ENCODE results near the gene RHOT1. TPM values are rescaled to one million over a fixed set of nuclear protein-coding genes. Genes with fewer than 3 reads are reported as not detected.

The RHOT1 gene
- total RNA-seq, 1 donor from 2014 or later = 76.4 TPM

DNA sequence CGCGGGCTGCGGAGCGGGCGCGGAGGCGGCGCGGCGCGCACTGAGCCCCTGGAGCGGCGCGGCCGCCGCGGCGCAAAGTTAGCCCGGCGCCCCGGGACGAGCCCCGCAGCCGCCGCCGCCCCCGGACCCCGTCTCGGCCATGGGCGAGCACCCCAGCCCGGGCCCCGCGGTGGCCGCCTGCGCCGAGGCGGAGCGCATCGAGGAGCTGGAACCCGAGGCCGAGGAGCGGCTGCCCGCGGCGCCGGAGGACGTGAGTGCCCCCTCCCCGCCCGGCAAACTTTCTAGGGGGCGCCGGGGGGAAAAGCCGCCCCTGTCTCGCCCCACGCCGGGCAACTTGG is 123.7 kb downstream of the RHOT1 start:
- peaks cover 2% of the 10 kb centered on the region for H3K36me3 Mint-ChIP-seq
- no peak overlapping the region for H3K27ac Mint-ChIP-seq
- no peak overlapping the region for H3K4me3 Mint-ChIP-seq
- Histone ChIP-seq H3K9ac (no peak overlapping the region), H3K27ac (no peak overlapping the region), H3K36me3 (no peaks in the 10 kb centered on the region), H3K4me2 (peak overlapping the region; percentile 99), H3F3A (ENCODE audit: low read depth) (peaks cover 34% of the 10 kb centered on the region), H2AFZ (replicated peaks) (peak overlapping the region; percentile 89), H4K20me1 (ENCODE audit: low read depth) (peaks cover 14% of the 10 kb centered on the region), H3K4me1 (peaks cover 36% of the 10 kb centered on the region), H3K79me2 (ENCODE audit: low read depth) (peaks cover 4% of the 10 kb centered on the region), H3K4me3 (peak overlapping the region; percentile 66), H3K27me3 (peaks cover 60% of the 10 kb centered on the region), H3K9me3 (ENCODE audit: low read depth) (no peaks in the 10 kb centered on the region)
- DNase-seq (ENCODE audit: low spot score) = no peak
- peaks cover 49% of the 10 kb centered on the region for H3K27me3 Mint-ChIP-seq (ENCODE audit: insufficient read depth, low read depth)
- peaks cover 2% of the 10 kb centered on the region for H3K9me3 Mint-ChIP-seq
- H3K4me1 Mint-ChIP-seq = peaks cover 50% of the 10 kb centered on the region
- TF ChIP-seq EZH2phosphoT487 (IDR thresholded peaks at IDR 0.05) = no peak
- TF ChIP-seq, protein P1, sequence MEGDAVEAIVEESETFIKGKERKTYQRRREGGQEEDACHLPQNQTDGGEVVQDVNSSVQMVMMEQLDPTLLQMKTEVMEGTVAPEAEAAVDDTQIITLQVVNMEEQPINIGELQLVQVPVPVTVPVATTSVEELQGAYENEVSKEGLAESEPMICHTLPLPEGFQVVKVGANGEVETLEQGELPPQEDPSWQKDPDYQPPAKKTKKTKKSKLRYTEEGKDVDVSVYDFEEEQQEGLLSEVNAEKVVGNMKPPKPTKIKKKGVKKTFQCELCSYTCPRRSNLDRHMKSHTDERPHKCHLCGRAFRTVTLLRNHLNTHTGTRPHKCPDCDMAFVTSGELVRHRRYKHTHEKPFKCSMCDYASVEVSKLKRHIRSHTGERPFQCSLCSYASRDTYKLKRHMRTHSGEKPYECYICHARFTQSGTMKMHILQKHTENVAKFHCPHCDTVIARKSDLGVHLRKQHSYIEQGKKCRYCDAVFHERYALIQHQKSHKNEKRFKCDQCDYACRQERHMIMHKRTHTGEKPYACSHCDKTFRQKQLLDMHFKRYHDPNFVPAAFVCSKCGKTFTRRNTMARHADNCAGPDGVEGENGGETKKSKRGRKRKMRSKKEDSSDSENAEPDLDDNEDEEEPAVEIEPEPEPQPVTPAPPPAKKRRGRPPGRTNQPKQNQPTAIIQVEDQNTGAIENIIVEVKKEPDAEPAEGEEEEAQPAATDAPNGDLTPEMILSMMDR (IDR thresholded peaks at IDR 0.05) = no peak
- no peak for TF ChIP-seq EZH2 (IDR thresholded peaks at IDR 0.05)

DNA sequence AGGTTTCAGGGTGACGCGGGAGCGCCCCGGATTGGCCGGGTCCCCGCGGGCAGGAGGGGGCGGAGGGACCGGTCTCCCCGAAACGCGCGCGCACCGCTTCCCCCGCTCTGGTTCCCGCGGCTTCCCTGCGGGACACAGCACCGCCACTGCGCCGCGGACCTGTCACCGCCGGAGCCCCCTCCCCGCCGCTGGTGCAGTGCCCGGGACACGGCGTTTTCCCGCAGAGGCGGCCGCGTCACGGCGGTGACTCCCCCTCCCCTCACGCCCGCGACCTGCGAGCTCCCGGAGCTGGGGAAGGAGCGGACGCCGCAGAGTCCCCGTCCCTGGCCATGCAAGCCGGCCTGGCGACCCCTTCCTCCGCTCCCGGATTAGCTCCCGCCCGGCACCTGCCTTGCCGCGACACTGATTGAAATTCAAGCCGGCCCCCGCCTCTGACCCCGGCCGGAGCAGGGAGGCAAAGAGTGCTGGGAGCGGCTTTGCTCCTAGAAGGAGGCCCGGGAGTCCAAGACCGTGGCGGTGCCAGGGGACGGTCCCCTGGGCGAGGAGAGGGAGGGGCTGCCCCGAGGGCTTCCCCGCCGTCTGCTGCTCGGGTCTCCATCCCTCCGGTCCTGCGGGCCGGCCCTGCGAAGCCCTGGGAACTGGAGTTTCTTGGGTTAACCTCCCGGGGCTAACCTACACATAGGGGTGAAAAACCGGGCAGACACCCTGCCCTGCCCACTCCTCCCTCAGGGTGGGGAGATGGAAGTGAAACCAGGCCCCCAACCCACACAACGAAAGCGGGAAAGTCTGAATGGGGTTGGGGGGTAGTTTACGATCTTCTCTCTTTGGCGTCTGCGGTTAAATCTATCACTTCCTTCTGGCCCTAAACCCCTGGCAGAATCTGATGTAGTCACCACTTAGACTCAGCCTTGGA is 124.3 kb downstream of the RHOT1 start:
- Histone ChIP-seq H3K4me3 (peak overlapping the region; percentile 66), H3K27me3 (peaks cover 60% of the 10 kb centered on the region)

DNA sequence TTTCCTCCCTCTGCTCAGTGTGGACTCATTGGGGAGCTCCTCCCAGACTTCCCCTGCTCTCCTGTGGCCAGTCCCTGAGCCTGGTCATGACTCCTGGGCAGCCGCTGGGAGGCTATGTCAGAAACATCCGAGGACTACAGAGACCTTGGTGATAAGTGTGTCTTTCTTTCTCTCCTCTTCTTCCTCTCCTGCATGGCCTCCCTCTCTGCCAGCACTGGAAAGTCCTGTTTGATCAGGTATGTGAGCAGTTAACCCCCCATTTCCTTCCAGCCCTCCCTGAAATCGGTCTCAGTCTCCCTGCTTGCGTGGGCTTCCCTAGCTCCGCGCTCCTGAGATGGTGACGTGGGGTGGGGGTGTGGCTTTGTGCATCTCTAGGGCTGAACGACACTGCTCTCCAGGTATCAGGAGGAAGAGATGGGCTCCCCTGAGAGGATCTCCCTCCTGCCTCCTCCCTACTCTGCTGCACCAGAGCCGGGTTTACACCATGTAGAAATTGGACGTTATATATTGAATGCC is 125.4 kb downstream of the RHOT1 start:
- peak overlapping the region; percentile 81 for H3K4me3 Mint-ChIP-seq
- TF ChIP-seq EZH2 (IDR thresholded peaks at IDR 0.05) (no peak), EZH2phosphoT487 (IDR thresholded peaks at IDR 0.05) (no peak)
- TF ChIP-seq, protein P1 (IDR thresholded peaks at IDR 0.05) = no peak
- Histone ChIP-seq H4K20me1 (ENCODE audit: low read depth) (peaks cover 18% of the 10 kb centered on the region), H3F3A (ENCODE audit: low read depth) (peaks cover 49% of the 10 kb centered on the region), H3K9ac (no peak overlapping the region), H3K9me3 (ENCODE audit: low read depth) (no peaks in the 10 kb centered on the region), H3K4me2 (peak overlapping the region; percentile 99), H3K79me2 (ENCODE audit: low read depth) (peaks cover 9% of the 10 kb centered on the region), H2AFZ (replicated peaks) (no peak overlapping the region), H3K27me3 (peaks cover 57% of the 10 kb centered on the region), H3K4me3 (no peak overlapping the region), H3K27ac (no peak overlapping the region), H3K36me3 (no peaks in the 10 kb centered on the region), H3K4me1 (peaks cover 32% of the 10 kb centered on the region)
- peaks cover 2% of the 10 kb centered on the region for H3K9me3 Mint-ChIP-seq
- peaks cover 44% of the 10 kb centered on the region for H3K27me3 Mint-ChIP-seq (ENCODE audit: insufficient read depth, low read depth)
- H3K4me1 Mint-ChIP-seq = peaks cover 49% of the 10 kb centered on the region
- peak; percentile 37 for DNase-seq (ENCODE audit: low spot score)
- H3K27ac Mint-ChIP-seq = no peak overlapping the region
- H3K36me3 Mint-ChIP-seq = no peaks in the 10 kb centered on the region

More for the DNA sequence above, 124.3 kb downstream of the RHOT1 start:
- H3K9me3 ChIP-seq (ENCODE audit: low read depth) = no peaks in the 10 kb centered on the region
- H3K27ac ChIP-seq = no peak overlapping the region
- no peak overlapping the region for H3K9ac ChIP-seq
- peaks cover 9% of the 10 kb centered on the region for H3K79me2 ChIP-seq (ENCODE audit: low read depth)
- H2AFZ ChIP-seq (replicated peaks) = peak overlapping the region; percentile 89
- H3K4me1 Mint-ChIP-seq = peaks cover 49% of the 10 kb centered on the region
- peaks cover 2% of the 10 kb centered on the region for H3K9me3 Mint-ChIP-seq
- no peaks in the 10 kb centered on the region for H3K36me3 ChIP-seq
- peaks cover 38% of the 10 kb centered on the region for H3F3A ChIP-seq (ENCODE audit: low read depth)
- H3K4me3 Mint-ChIP-seq = peak overlapping the region; percentile 86
- no peak overlapping the region for H3K27ac Mint-ChIP-seq
- peaks cover 2% of the 10 kb centered on the region for H3K36me3 Mint-ChIP-seq
- peaks cover 46% of the 10 kb centered on the region for H3K27me3 Mint-ChIP-seq (ENCODE audit: insufficient read depth, low read depth)
- DNase-seq (ENCODE audit: low spot score) = peak; percentile 87
- peak overlapping the region; percentile 99 for H3K4me2 ChIP-seq
- peaks cover 18% of the 10 kb centered on the region for H4K20me1 ChIP-seq (ENCODE audit: low read depth)
- H3K4me1 ChIP-seq = peaks cover 30% of the 10 kb centered on the region
- peak; percentile 69 for TF ChIP-seq EZH2 (IDR thresholded peaks at IDR 0.05)
- TF ChIP-seq, protein P1 (IDR thresholded peaks at IDR 0.05) = no peak
- TF ChIP-seq EZH2phosphoT487 (IDR thresholded peaks at IDR 0.05) = peak; percentile 45

Data from neural progenitor cell (in vitro differentiated cells).